Thyroid gland (tissue), 4 donors: Measurements from ENCODE around the gene RUNX2.

ENCODE experiments used
- CTCF ChIP-seq, 6 experiments: fragments of 200-600 bp in 3 of 6; fragments of 450-650 bp in 3 of 6; sonication (generic) in 3 of 6; IDR thresholded peaks; one replicate each; pipeline ENCODE4 v1.5.1; 2016 to 2019; ENCODE audit warnings: antibody characterized with exemption in 6 of 6, mild to moderate bottlenecking in 2 of 6, inconsistent platforms in 1 of 6, moderate library complexity in 1 of 6
- POLR2A ChIP-seq, 2 donors: fragments of 450-650 bp; IDR thresholded peaks; one replicate each; pipeline ENCODE4 v1.6.1; 2017; ENCODE audit warnings: antibody characterized with exemption in 2 of 2, mild to moderate bottlenecking in 2 of 2, moderate library complexity in 1 of 2

DNA sequence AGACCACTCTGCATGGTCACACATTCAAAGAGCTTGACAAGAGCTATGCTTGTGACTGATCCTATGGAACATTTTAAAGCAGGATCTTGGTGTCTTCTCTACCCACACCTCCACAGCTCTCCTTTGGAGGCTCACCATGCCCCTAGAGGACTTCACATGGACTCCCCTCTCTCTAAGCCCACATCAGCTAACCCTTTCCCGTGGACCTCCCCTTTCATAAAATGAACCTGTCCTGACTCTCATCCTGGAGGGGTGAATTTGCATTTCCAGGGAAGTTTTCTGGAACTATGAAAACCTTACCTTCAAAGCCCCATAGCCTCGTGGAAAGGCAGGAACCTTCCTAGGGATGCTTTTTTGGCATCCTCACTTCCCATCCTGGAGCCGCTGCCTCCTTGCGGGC is 234.0 kb downstream of the RUNX2 start:
- TF ChIP-seq CTCF (IDR thresholded peaks at IDR 0.05) (no peak), POLR2A (IDR thresholded peaks at IDR 0.05) (no peak)
